HG03039 (cell line): ENCODE data around the gene CASP7.
"Not testable (repeated sequence)": the region's sequence is repeated elsewhere in the genome, so short reads cannot be mapped to it uniquely, and the experiment has no call there.

Experiments
- ATAC-seq: cut with Tn5 transposase; IDR thresholded peaks from one replicate; pipeline ENCODE4 v1.9.1; 2021; ENCODE audit warnings: mild to moderate bottlenecking, moderate library complexity; ENCODE audit not compliant: unreplicated experiment

Gene CASP7

GRCh38 chr10:113752553-113752952 is 72.8 kb downstream of the CASP7 start:
- ATAC-seq: no peak

- no peak for ATAC-seq
These were observed 73.4 kb downstream of the CASP7 start for GRCh38 chr10:113753020-113753692.

- ATAC-seq: no peak
These were observed 74.4 kb downstream of the CASP7 start for GRCh38 chr10:113754125-113754524.

DNA sequence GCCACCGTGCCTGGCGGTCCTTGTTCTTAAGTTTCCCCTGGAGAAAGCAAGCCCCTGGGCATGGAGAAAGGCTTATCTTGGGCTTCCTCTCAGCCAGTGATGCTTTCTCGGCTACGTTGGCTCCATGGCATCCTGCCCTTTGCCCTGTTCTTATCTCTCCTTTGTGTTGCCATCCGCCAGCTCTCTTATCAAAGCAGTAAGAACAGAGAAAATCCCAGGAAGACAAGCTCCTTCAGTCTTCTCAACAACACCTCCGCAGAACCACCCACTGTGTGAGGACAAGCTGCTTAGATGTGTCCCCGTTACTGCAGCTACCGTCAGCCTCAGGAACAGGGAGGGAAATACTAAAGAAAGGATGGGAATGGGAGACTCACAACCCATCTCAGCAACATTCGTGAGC is 75.1 kb downstream of the CASP7 start:
- no peak for ATAC-seq

DNA sequence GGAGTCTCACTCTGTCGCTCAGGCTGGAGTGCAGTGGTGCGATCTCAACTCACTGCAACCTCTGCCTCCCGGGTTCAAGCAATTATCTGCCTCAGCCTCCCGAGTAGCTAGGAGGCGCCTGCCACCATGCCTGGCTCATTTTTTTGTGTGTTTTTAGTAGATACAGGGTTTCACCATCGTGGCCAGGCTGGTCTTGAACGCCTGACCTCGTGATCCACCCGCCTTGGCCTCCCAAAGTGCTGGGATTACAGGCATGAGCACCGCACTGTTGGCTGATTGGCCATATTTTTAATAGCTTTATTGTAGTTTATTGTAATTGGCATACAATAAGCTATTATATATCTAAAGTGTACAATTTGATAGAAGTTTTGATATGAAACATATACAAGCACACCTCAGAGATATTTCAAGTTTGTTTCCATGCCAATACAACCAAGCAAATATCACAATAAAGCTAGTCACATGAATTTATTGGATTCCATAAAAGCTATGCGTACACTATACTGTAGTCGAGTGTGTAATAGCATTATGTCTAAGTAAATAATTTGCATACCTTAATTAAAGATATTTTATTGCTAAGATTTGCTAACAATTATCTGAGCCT is 77.3 kb downstream of the CASP7 start:
- ATAC-seq: no peak

- no peak for ATAC-seq
These were observed 82.4 kb downstream of the CASP7 start for GRCh38 chr10:113762083-113762482.

DNA sequence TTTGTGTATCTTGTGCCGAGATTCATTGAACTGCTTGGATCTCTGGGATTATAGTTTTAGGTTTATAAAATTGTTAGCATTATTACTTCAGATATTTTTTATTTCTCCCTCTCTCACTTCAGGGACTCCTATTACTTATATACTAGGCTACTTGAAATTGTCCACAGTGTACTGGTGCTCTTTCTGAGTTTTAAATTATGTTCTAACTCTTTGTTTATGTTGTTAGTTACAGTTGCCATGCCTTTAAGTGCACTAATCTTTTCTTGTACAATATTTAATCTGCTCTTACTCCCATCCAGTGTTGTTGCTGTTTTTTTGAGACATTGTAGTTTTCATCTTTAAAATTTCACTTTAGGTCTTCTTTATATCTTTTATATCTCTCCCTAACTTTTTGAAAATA is 84.9 kb downstream of the CASP7 start:
- ATAC-seq: no peak

- no peak for ATAC-seq
These were observed 86.2 kb downstream of the CASP7 start for GRCh38 chr10:113765910-113766309.

GRCh38 chr10:113767222-113767621 is 87.5 kb downstream of the CASP7 start:
- no peak for ATAC-seq

- no peak for ATAC-seq
These were observed 90.6 kb downstream of the CASP7 start for GRCh38 chr10:113770346-113770745.

DNA sequence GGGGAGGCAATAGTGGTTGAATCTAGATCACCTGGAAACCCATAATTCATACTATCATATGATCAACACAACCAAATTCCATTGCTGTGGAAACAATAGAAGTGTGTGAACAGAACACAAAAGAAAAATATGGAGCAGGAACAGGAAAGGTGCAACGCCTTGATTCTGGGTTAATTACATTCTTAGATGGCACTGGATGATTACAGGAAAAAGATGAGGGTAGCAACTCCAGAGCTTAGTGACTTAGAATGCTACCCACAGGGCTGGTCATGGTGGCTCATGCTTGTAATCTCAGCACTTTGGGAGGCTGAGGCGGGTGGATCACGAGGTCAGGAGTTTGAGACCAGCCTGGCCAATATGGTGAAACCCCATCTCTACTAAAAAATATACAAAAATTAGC is 91.4 kb downstream of the CASP7 start:
- not testable (repeated sequence) for ATAC-seq

GRCh38 chr10:113775686-113776294 is 96.1 kb downstream of the CASP7 start:
- ATAC-seq: no peak

DNA sequence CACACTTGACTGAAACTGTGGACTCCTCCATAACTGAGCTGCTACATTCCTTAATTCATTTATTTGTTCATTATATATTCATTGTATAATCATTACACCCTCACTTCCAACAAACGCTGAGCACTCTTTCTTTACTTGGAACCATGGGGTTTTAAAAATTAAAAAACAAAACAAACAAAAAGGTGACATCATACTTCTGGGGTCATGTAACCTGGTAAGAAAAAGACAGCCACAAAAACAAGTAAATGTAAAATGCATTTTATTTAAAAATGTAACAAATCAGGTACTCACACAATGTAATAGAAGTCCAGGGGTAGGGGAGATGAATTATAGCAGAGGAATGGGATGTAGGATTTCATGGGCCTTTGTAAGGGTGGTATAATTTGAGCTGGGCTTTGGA is 96.8 kb downstream of the CASP7 start:
- no peak for ATAC-seq
